Small intestine (tissue), 7 donors: ENCODE results near the gene SORL1. TPM values are rescaled to one million over a fixed set of nuclear protein-coding genes. Genes with fewer than 3 reads are reported as not detected.

ENCODE experiments used
- DNase-seq, 2 donors: peaks; one replicate each; pipeline versions ENCODE4 v3.0.0 to v3.0.0-alpha.2; 2013
- FAIRE-seq: peaks from 2 replicates; lab custom pipeline; 2012; peaks lifted over from hg19 to GRCh38; lab: Jason Lieb, UNC
- H3K27ac ChIP-seq, 3 donors: one replicate each; pipeline ENCODE4 v1.5.1; 2013; ENCODE audit warnings: low read length in 2 of 3, mild to moderate bottlenecking in 2 of 3, control low read depth in 1 of 3, inconsistent platforms in 1 of 3, low read depth in 1 of 3, moderate library complexity in 1 of 3
- H3K27me3 ChIP-seq, 3 donors: one replicate each; pipeline ENCODE4 v1.6.1; 2013; ENCODE audit warnings: low read length in 3 of 3, inconsistent platforms in 1 of 3; ENCODE audit not compliant: control insufficient read depth in 3 of 3, insufficient read depth in 3 of 3
- H3K36me3 ChIP-seq, 3 donors: one replicate each; pipeline ENCODE4 v1.6.1; 2013; ENCODE audit warnings: low read length in 3 of 3, inconsistent platforms in 1 of 3, low read depth in 1 of 3, mild to moderate bottlenecking in 1 of 3, moderate library complexity in 1 of 3; ENCODE audit not compliant: control insufficient read depth in 3 of 3, insufficient read depth in 2 of 3
- H3K4me1 ChIP-seq, 3 donors: one replicate each; pipeline ENCODE4 v1.6.1; 2013; ENCODE audit warnings: low read length in 2 of 3, inconsistent platforms in 1 of 3, low read depth in 1 of 3, mild to moderate bottlenecking in 1 of 3, moderate library complexity in 1 of 3; ENCODE audit not compliant: control insufficient read depth in 3 of 3, insufficient read depth in 2 of 3
- H3K4me3 ChIP-seq, 3 donors: one replicate each; pipeline ENCODE4 v1.5.1; 2013; ENCODE audit warnings: low read length in 3 of 3, control low read depth in 1 of 3, inconsistent platforms in 1 of 3, low read depth in 1 of 3, mild to moderate bottlenecking in 1 of 3, moderate library complexity in 1 of 3
- H3K9me3 ChIP-seq, 2 donors: one replicate each; pipeline ENCODE4 v1.6.1; 2013; ENCODE audit warnings: low read depth in 1 of 2, low read length in 1 of 2; ENCODE audit not compliant: control insufficient read depth in 2 of 2, insufficient read depth in 1 of 2
- WGBS, 3 donors: extraction: QIAGEN DNeasy Blood & Tissue Kit; methylation state at CpG; one replicate each; pipeline ENCODE4 v1.1.7; 2013; 5-methylcytosine and 5-hydroxymethylcytosine counted together
- polyA plus RNA-seq, 4 donors: library from polyadenylated mRNA; stranded (reverse) in 3 of 4; unstranded in 1 of 4; fragments of 200-250 nt in 3 of 4; fragments of 120-200 nt in 1 of 4; gene quantifications; one replicate each; pipeline versions ENCODE4 v1.2.1 to v1.2.3, GENCODE V29; 2013
- donor health status: healthy with polysubstance abuse.
- donor health status: control.
- donor health status: control.
- donor health status: Bipolar disorder and iron deficiency.
- donor health status: healthy.

The SORL1 gene
- polyA plus RNA-seq, 4 donors, result 4.6 to 64.5 (median 5.8) TPM

- H3K4me1 ChIP-seq, result peaks cover 0 to 35% (median 7%) of the 10 kb centered on the region in 3 donors
- no peaks in the 10 kb centered on the region for H3K9me3 ChIP-seq
- peaks cover 4 to 21% (median 4%) of the 10 kb centered on the region in 3 donors for H3K36me3 ChIP-seq
- DNase-seq (no peak), FAIRE-seq (no peak)
- H3K27ac ChIP-seq, result no peak overlapping the region
- no peaks in the 10 kb centered on the region for H3K27me3 ChIP-seq
- 71 to 79% (median 72%) methylated on average over 5 of the region's 5 CpGs for WGBS, 3 donors
- no peak overlapping the region for H3K4me3 ChIP-seq
These were observed 109.1 kb downstream of the SORL1 start for GRCh38 chr11:121561240-121561639.

- Histone ChIP-seq H3K27ac (no peak overlapping the region), H3K4me3 (no peak overlapping the region), H3K36me3 (peaks cover 4 to 22% (median 4%) of the 10 kb centered on the region in 3 donors), H3K9me3 (no peaks in the 10 kb centered on the region), H3K27me3 (no peaks in the 10 kb centered on the region), H3K4me1 (peaks cover 0 to 35% (median 7%) of the 10 kb centered on the region in 3 donors)
- FAIRE-seq (no peak), DNase-seq (no peak)
- WGBS, 3 donors, result 80 to 87% (median 82%) methylated on average over 5 of the region's 5 CpGs
These were observed 109.6 kb downstream of the SORL1 start for GRCh38 chr11:121561716-121562115.

GRCh38 chr11:121563003-121563402 is 110.9 kb downstream of the SORL1 start:
- H3K27ac ChIP-seq, result no peak overlapping the region

GRCh38 chr11:121563900-121564822 is 112.0 kb downstream of the SORL1 start:
- 84 to 93% (median 84%) methylated on average over 8 of the region's 8 CpGs for WGBS, 3 donors
- no peak for FAIRE-seq
- DNase-seq, result no peak

More at GRCh38 chr11:121563003-121563402, 110.9 kb downstream of the SORL1 start:
- H3K27me3 ChIP-seq, result no peaks in the 10 kb centered on the region
- FAIRE-seq, result no peak
- H3K9me3 ChIP-seq, result no peaks in the 10 kb centered on the region
- H3K4me1 ChIP-seq, result peaks cover 0 to 35% (median 7%) of the 10 kb centered on the region in 3 donors
- H3K36me3 ChIP-seq, result peaks cover 4 to 28% (median 9%) of the 10 kb centered on the region in 3 donors
- H3K4me3 ChIP-seq, result no peak overlapping the region
- no peak for DNase-seq
- WGBS, 3 donors, result 77 to 85% (median 82%) methylated on average over 4 of the region's 4 CpGs

GRCh38 chr11:121564948-121565684 is 113.0 kb downstream of the SORL1 start:
- Histone ChIP-seq H3K9me3 (no peaks in the 10 kb centered on the region), H3K4me1 (peaks cover 0 to 31% (median 5%) of the 10 kb centered on the region in 3 donors), H3K27me3 (no peaks in the 10 kb centered on the region), H3K27ac (peak overlapping the region in 1 of 3 donors; percentile 59), H3K36me3 (peaks cover 0 to 24% (median 8%) of the 10 kb centered on the region in 3 donors), H3K4me3 (no peak overlapping the region)
- peak; percentile 70 to 78 for DNase-seq
- FAIRE-seq, result no peak
- WGBS, 3 donors, result 75 to 86% (median 76%) methylated on average over 5 of the region's 5 CpGs

More at GRCh38 chr11:121563900-121564822, 112.0 kb downstream of the SORL1 start:
- no peaks in the 10 kb centered on the region for H3K9me3 ChIP-seq
- H3K27me3 ChIP-seq, result no peaks in the 10 kb centered on the region
- peaks cover 0 to 21% (median 5%) of the 10 kb centered on the region in 3 donors for H3K36me3 ChIP-seq
- peak overlapping the region in 1 of 3 donors; percentile 32 for H3K27ac ChIP-seq
- no peak overlapping the region for H3K4me3 ChIP-seq
- peaks cover 0 to 35% (median 7%) of the 10 kb centered on the region in 3 donors for H3K4me1 ChIP-seq

GRCh38 chr11:121566279-121567168 is 114.4 kb downstream of the SORL1 start:
- H3K4me3 ChIP-seq, result no peak overlapping the region
- no peaks in the 10 kb centered on the region for H3K27me3 ChIP-seq
- 90 to 92% (median 91%) methylated on average over 9 of the region's 9 CpGs for WGBS, 3 donors
- no peak for DNase-seq
- H3K36me3 ChIP-seq, result peaks cover 0 to 32% (median 9%) of the 10 kb centered on the region in 3 donors
- H3K4me1 ChIP-seq, result peaks cover 0 to 23% (median 5%) of the 10 kb centered on the region in 3 donors
- FAIRE-seq, result no peak
- H3K9me3 ChIP-seq, result no peaks in the 10 kb centered on the region
- H3K27ac ChIP-seq, result no peak overlapping the region

- DNase-seq, result no peak
- WGBS, 3 donors, result 74 to 93% (median 84%) methylated on average over 3 of the region's 3 CpGs
- H3K36me3 ChIP-seq, result peaks cover 0 to 41% (median 9%) of the 10 kb centered on the region in 3 donors
- FAIRE-seq, result no peak
- H3K4me1 ChIP-seq, result peaks cover 0 to 19% (median 5%) of the 10 kb centered on the region in 3 donors
- H3K27me3 ChIP-seq, result no peaks in the 10 kb centered on the region
- no peak overlapping the region for H3K27ac ChIP-seq
- H3K4me3 ChIP-seq, result no peak overlapping the region
- no peaks in the 10 kb centered on the region for H3K9me3 ChIP-seq
These were observed 115.9 kb downstream of the SORL1 start for GRCh38 chr11:121567995-121568394.
